Neutrophil (primary cell): ENCODE results near the gene FAM174B.

Experiments used
- H3K27ac ChIP-seq: fragments of 200-600 bp; sonication (generic); 2 replicates; pipeline ENCODE4 v1.5.1; 2016; ENCODE audit warnings: mild to moderate bottlenecking, moderate library complexity
- H3K27me3 ChIP-seq: fragments of 200-600 bp; sonication (generic); 2 replicates; pipeline ENCODE4 v1.6.0; 2016; ENCODE audit warnings: mild to moderate bottlenecking
- H3K36me3 ChIP-seq: fragments of 200-600 bp; sonication (generic); 2 replicates; pipeline ENCODE4 v1.5.1; 2017
- H3K4me1 ChIP-seq, 2 experiments: fragments of 200-600 bp in 1 of 2; sonication (generic) in 1 of 2; 1 replicate in 1 of 2; 2 replicates in 1 of 2; pipeline versions ENCODE4 v1.5.1 to v1.6.1; 2013 to 2016; ENCODE audit warnings: low read depth in 1 of 2, low read length in 1 of 2, mild to moderate bottlenecking in 1 of 2, moderate library complexity in 1 of 2; ENCODE audit not compliant: control insufficient read depth in 1 of 2, insufficient read depth in 1 of 2
- H3K4me3 ChIP-seq, 2 experiments: fragments of 200-600 bp in 1 of 2; sonication (generic) in 1 of 2; 1 replicate in 1 of 2; 2 replicates in 1 of 2; pipeline ENCODE4 v1.5.1; 2013 to 2016; ENCODE audit warnings: low read depth in 1 of 2, low read length in 1 of 2, mild to moderate bottlenecking in 1 of 2, moderate library complexity in 1 of 2
- H3K9me3 ChIP-seq: fragments of 200-600 bp; sonication (generic); 2 replicates; pipeline ENCODE4 v1.5.1; 2016
- CTCF ChIP-seq: fragments of 200-600 bp; sonication (generic); IDR thresholded peaks from 2 replicates; pipeline ENCODE4 v1.5.1; 2016; ENCODE audit warnings: antibody characterized with exemption

FAM174B gene

GRCh38 chr15:92665100-92665555 lies 9.6 kb upstream of the FAM174B start:
- TF ChIP-seq CTCF = no peak
- H3K9me3 ChIP-seq = no peaks in the 10 kb centered on the region
- H3K36me3 ChIP-seq = no peaks in the 10 kb centered on the region
- peaks cover 32% of the 10 kb centered on the region for H3K27me3 ChIP-seq
- no peak overlapping the region for H3K27ac ChIP-seq
- no peak overlapping the region for H3K4me3 ChIP-seq
- H3K4me1 ChIP-seq = no peaks in the 10 kb centered on the region

- peaks cover 38% of the 10 kb centered on the region for H3K27me3 ChIP-seq
- TF ChIP-seq CTCF = no peak
- no peaks in the 10 kb centered on the region for H3K36me3 ChIP-seq
- H3K27ac ChIP-seq = no peak overlapping the region
- no peaks in the 10 kb centered on the region for H3K4me1 ChIP-seq
- H3K9me3 ChIP-seq = no peaks in the 10 kb centered on the region
- no peak overlapping the region for H3K4me3 ChIP-seq
These were observed 8.8 kb upstream of the FAM174B start for GRCh38 chr15:92664178-92664900.

GRCh38 chr15:92663250-92663951 lies 7.8 kb upstream of the FAM174B start:
- H3K27me3 ChIP-seq = peaks cover 42% of the 10 kb centered on the region
- H3K4me3 ChIP-seq = no peak overlapping the region
- H3K36me3 ChIP-seq = no peaks in the 10 kb centered on the region
- H3K4me1 ChIP-seq = no peaks in the 10 kb centered on the region
- no peak overlapping the region for H3K27ac ChIP-seq
- TF ChIP-seq CTCF = no peak
- H3K9me3 ChIP-seq = no peaks in the 10 kb centered on the region

GRCh38 chr15:92662762-92663161 lies 7.2 kb upstream of the FAM174B start:
- Histone ChIP-seq H3K27me3 (peaks cover 48% of the 10 kb centered on the region), H3K4me3 (no peak overlapping the region), H3K4me1 (no peaks in the 10 kb centered on the region), H3K9me3 (no peaks in the 10 kb centered on the region), H3K36me3 (no peaks in the 10 kb centered on the region), H3K27ac (no peak overlapping the region)
- no peak for TF ChIP-seq CTCF

- Histone ChIP-seq H3K27ac (no peak overlapping the region), H3K27me3 (peaks cover 53% of the 10 kb centered on the region), H3K4me1 (no peaks in the 10 kb centered on the region), H3K4me3 (no peak overlapping the region), H3K9me3 (no peaks in the 10 kb centered on the region), H3K36me3 (no peaks in the 10 kb centered on the region)
- TF ChIP-seq CTCF = no peak
These were observed 6.4 kb upstream of the FAM174B start for GRCh38 chr15:92661956-92662355.
